RWPE2 (cell line): ENCODE measurements around the gene PRDM12.

ENCODE experiments used
- ATAC-seq: fragments of 200-7000 bp; cut with Tn5 transposase; 3 replicates; pipeline ENCODE4 v1.9.1; 2021; ENCODE audit warnings: low read depth
- DNase-seq: peaks from one replicate; pipeline ENCODE4 v3.0.0-alpha.2; 2020; ENCODE audit warnings: low spot score
- H3K27ac ChIP-seq: fragments of 450-650 bp; 2 replicates; pipeline ENCODE4 v1.5.1; 2017; ENCODE audit warnings: mild to moderate bottlenecking; ENCODE audit not compliant: poor library complexity, severe bottlenecking
- H3K27me3 ChIP-seq: fragments of 250-450 bp; sonication (Bioruptor Pico); 2 replicates; pipeline ENCODE4 v1.5.1; 2021; ENCODE audit warnings: mild to moderate bottlenecking, moderate library complexity; ENCODE audit not compliant: insufficient read depth, poor library complexity, severe bottlenecking
- H3K36me3 ChIP-seq: fragments of 250-450 bp; sonication (Bioruptor Pico); 2 replicates; pipeline ENCODE4 v1.5.1; 2020; ENCODE audit warnings: low read depth, mild to moderate bottlenecking, moderate library complexity
- H3K4me1 ChIP-seq: fragments of 250-450 bp; sonication (Bioruptor Pico); 2 replicates; pipeline ENCODE4 v1.5.1; 2021; ENCODE audit warnings: mild to moderate bottlenecking, moderate library complexity; ENCODE audit not compliant: insufficient read depth, poor library complexity, severe bottlenecking
- H3K4me3 ChIP-seq: fragments of 250-450 bp; sonication (Bioruptor Pico); 2 replicates; pipeline ENCODE4 v1.5.1; 2021; ENCODE audit warnings: mild to moderate bottlenecking, moderate library complexity; ENCODE audit not compliant: severe bottlenecking
- H3K9me3 ChIP-seq: fragments of 250-450 bp; sonication (Bioruptor Pico); 2 replicates; pipeline ENCODE4 v1.5.1; 2021; ENCODE audit warnings: mild to moderate bottlenecking, moderate library complexity; ENCODE audit not compliant: severe bottlenecking
- CTCF ChIP-seq: fragments of 450-650 bp; IDR thresholded peaks from one replicate; pipeline ENCODE4 v1.5.1; 2017; ENCODE audit warnings: mild to moderate bottlenecking, moderate library complexity; ENCODE audit not compliant: poor library complexity, severe bottlenecking

The PRDM12 gene

DNA sequence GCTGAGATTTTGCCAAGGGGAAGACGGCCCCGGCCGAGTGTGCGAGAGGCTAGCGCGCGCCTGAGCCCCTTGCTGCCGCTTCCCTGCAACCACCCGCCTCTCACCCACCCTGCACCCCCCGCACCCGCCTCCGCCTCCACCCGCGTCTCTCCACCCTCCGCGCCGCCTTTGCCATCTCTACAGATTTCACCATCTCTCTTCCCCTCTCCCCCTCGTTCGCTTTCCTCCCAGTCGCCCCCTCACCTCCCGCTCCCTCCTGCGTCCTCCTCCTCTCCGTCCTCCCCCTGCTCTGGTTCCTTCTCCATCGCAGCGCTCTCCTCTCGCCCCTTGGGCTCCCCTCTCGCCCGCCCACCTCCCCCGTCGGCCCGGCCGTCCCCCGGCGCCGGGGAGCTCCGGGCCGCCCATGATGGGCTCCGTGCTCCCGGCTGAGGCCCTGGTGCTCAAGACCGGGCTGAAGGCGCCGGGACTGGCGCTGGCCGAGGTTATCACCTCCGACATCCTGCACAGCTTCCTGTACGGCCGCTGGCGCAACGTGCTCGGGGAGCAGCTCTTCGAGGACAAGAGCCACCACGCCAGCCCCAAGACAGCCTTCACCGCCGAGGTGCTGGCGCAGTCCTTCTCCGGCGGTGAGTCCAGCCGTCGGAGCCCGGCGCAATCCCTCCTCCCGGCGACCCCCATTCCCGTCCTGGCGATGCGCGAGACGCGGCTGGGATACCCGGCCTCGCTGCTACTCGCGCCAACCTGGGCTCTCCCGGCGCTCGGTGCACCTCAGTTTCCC lies at the start of gene PRDM12:
Gene PRDM12, plus strand, starts transcription at position 344 of the 778 bp plus-strand sequence. Its CDS starts 60 bp downstream, at position 404.
- H3K4me3 ChIP-seq, result no peak within 1 kb of the TSS
- H3K36me3 ChIP-seq, result no peaks in the 10 kb centered on the region
- H3K9me3 ChIP-seq, result no peaks in the 10 kb centered on the region
- TF ChIP-seq CTCF, result no peak
- no peak within 1 kb of the TSS for H3K27ac ChIP-seq
- no peaks in the 10 kb centered on the region for H3K4me1 ChIP-seq
- DNase-seq (no peak), ATAC-seq (no peak)
- peaks cover 87% of the 10 kb centered on the region for H3K27me3 ChIP-seq

- Histone ChIP-seq H3K4me3 (no peak overlapping the region), H3K27me3 (no peaks in the 10 kb centered on the region), H3K9me3 (no peaks in the 10 kb centered on the region), H3K36me3 (peaks cover 93% of the 10 kb centered on the region), H3K4me1 (no peaks in the 10 kb centered on the region), H3K27ac (no peak overlapping the region)
- no peak for DNase-seq
- TF ChIP-seq CTCF, result no peak
- no peak for ATAC-seq
Measured at GRCh38 chr9:130616451-130616850, 47.9 kb upstream of the PRDM12 start.

- ATAC-seq (no peak), DNase-seq (no peak)
- peaks cover 93% of the 10 kb centered on the region for H3K36me3 ChIP-seq
- no peak for TF ChIP-seq CTCF
- H3K27me3 ChIP-seq, result no peaks in the 10 kb centered on the region
- no peak overlapping the region for H3K4me3 ChIP-seq
- H3K9me3 ChIP-seq, result no peaks in the 10 kb centered on the region
- H3K27ac ChIP-seq, result no peak overlapping the region
- H3K4me1 ChIP-seq, result no peaks in the 10 kb centered on the region
Measured at GRCh38 chr9:130623466-130623865, 40.9 kb upstream of the PRDM12 start.

- no peak overlapping the region for H3K4me3 ChIP-seq
- no peak overlapping the region for H3K27ac ChIP-seq
- H3K9me3 ChIP-seq, result no peaks in the 10 kb centered on the region
- H3K36me3 ChIP-seq, result peaks cover 91% of the 10 kb centered on the region
- ATAC-seq, result no peak
- H3K4me1 ChIP-seq, result no peaks in the 10 kb centered on the region
- H3K27me3 ChIP-seq, result no peaks in the 10 kb centered on the region
- DNase-seq, result no peak
- no peak for TF ChIP-seq CTCF
Measured at GRCh38 chr9:130624154-130624553, 40.2 kb upstream of the PRDM12 start.
